Ectodermal cell (in vitro differentiated cells): ENCODE results near the gene SSTR5.
A peak's percentile ranks its signal among the peaks of the same experiment; 100 is the strongest.

Source experiments
- H3K27ac ChIP-seq: 2 replicates; pipeline ENCODE4 v1.7.0; 2013; ENCODE audit warnings: mild to moderate bottlenecking, low read depth, low read length; ENCODE audit not compliant: insufficient read depth, poor library complexity, severe bottlenecking
- H3K27me3 ChIP-seq: 2 replicates; pipeline ENCODE4 v1.7.0; 2013; ENCODE audit warnings: mild to moderate bottlenecking, low read length; ENCODE audit not compliant: insufficient read depth, control insufficient read depth, poor library complexity, severe bottlenecking
- H3K36me3 ChIP-seq: one replicate; pipeline ENCODE4 v1.7.0; 2013; ENCODE audit warnings: low read length; ENCODE audit not compliant: control insufficient read depth, insufficient read depth
- H3K4me1 ChIP-seq: one replicate; pipeline ENCODE4 v1.7.0; 2013; ENCODE audit warnings: low read length; ENCODE audit not compliant: control insufficient read depth, insufficient read depth
- H3K4me3 ChIP-seq: 2 replicates; pipeline ENCODE4 v1.7.0; 2013; ENCODE audit warnings: low read depth, low read length, control low read depth; ENCODE audit not compliant: insufficient read depth
- H3K9me3 ChIP-seq: 2 replicates; pipeline ENCODE4 v1.7.0; 2013; ENCODE audit warnings: mild to moderate bottlenecking, low read length, moderate library complexity; ENCODE audit not compliant: control insufficient read depth
- WGBS, 2 experiments: methylation state at CpG; one replicate each; pipeline ENCODE4 v1.1.7; 2013; ENCODE audit warnings: missing lambda C conversion rate in 2 of 2; 5-methylcytosine and 5-hydroxymethylcytosine counted together

SSTR5 gene

DNA sequence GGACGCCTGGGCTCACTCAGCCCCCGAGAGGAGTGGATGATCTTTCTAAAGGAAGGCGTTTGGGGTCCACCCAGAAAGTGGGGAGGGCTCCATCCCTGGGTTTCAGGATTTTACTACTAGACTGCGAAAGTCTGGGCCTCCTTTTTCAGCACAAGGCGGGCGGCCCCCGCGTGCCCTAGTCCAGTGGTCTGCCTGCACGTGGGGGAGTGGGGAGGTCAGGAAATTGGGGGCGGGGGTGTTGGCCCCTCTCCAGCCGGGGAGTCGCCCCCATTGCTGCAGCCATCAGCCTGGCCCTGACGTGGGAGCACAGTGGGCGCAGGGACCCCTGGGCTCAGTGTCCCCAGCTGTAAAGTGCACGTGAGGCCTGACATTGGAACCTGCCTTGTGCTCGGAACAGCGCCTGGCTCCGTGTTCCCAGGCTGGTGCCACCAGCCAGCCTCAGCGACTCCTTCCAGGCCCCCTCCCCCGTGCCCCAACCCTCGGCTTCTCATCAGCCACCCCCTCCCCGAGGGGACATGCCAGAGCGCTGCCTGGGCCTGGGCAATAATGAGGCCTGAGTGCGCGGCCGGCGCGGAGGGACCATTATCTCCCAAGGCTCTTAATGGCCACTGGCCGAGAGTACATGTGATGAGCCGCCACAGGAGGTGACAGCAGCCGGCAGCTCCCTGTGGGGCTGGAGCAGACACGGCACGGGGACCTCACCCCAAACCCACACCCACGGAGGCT, 25.9 kb downstream of the SSTR5 start:
- Histone ChIP-seq H3K4me1 (peaks cover 28% of the 10 kb centered on the region), H3K27me3 (peaks cover 5% of the 10 kb centered on the region), H3K4me3 (no peak overlapping the region), H3K36me3 (no peaks in the 10 kb centered on the region), H3K27ac (no peak overlapping the region), H3K9me3 (no peaks in the 10 kb centered on the region)
- 77 to 83% methylated on average over 34 of the region's 34 CpGs for WGBS, 2 experiments

DNA sequence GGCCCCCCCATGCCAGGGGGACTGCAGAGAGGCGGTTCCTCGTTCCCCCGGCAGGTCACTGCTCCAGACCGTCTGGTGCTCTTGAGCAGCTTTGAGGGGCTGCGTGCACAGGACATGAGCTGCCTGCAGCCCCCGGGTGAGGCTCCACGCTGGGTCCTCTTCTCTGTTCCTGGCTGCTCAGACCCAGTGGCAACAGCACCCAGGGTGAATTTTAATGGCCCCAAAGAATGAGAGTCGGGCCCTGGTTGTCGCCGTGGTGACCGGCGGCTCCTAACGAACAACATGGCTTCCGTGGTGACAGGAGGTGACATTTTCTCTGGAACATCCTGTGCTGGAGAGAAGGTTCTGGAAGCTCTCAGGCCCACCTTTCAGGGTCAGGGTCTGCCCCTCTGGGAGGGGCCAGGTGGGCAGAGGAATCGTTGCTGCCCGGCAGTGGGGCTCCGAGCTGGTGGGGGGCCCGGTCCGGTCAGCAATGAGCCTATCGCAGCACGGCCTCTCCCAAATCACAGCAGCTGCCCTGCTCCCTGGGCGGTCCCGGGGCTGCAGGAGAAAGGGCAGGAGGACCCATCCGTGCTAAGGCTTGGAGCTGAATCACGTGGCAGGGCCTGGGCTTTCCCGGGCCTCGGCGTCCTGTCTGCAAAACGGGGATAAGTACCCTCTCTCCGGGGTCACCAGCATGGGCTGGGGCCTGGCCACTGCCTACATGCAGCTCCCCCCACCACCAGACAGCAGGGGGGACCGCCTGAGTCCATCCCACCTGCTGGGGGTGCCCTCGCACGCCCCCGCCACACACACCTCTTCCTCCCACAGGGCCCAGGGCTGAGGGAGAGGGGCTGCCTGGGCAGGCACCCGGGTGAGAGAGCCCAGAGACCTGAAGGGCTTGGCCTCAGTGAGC, 26.9 kb downstream of the SSTR5 start:
- no peak overlapping the region for H3K4me3 ChIP-seq
- peaks cover 29% of the 10 kb centered on the region for H3K4me1 ChIP-seq
- H3K27me3 ChIP-seq: peaks cover 15% of the 10 kb centered on the region
- no peak overlapping the region for H3K27ac ChIP-seq
- no peaks in the 10 kb centered on the region for H3K9me3 ChIP-seq
- WGBS, 2 experiments: 78 to 81% methylated on average over 35 of the region's 35 CpGs
- no peaks in the 10 kb centered on the region for H3K36me3 ChIP-seq

DNA sequence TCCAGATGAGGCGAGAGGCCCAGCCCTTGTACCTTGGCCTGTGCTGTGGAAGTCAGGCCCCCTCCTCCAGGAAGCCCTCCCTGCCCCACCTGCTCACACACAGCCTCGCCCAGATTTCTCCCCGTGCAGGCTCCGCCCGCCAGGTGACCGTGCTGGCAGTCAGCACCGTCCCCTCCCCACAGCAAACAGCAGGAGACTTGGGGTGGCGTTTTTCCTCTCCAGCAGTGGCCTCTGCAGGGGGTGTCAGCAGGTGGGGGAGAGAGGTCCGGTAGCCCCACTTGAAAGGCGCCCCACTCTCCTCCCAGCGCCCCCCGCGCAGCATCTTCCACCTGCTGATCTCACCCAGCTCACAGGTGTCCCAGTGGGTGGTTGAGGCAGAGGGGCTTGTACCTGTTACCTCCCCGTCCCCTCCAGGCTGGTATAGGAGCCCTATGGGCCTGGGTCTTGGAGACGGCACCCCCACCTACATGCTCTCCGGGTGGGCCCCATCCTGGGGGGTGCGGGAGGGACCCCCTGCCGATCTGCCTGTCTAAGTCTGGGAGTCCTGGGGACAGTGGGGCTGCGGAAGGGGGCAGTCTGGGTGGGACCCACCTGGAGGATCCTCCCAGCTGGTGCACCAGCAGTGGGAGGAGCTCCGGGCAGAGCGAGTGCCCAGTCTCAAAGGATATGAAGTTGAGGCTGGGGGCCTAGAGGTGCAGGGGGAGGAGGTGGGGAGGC, 27.7 kb downstream of the SSTR5 start:
- H3K27ac ChIP-seq: no peak overlapping the region
- peaks cover 29% of the 10 kb centered on the region for H3K4me1 ChIP-seq
- 84 to 86% methylated on average over 19 to 20 of the region's 21 CpGs for WGBS, 2 experiments
- H3K4me3 ChIP-seq: no peak overlapping the region
- H3K27me3 ChIP-seq: peaks cover 23% of the 10 kb centered on the region
- no peaks in the 10 kb centered on the region for H3K9me3 ChIP-seq
- H3K36me3 ChIP-seq: no peaks in the 10 kb centered on the region

DNA sequence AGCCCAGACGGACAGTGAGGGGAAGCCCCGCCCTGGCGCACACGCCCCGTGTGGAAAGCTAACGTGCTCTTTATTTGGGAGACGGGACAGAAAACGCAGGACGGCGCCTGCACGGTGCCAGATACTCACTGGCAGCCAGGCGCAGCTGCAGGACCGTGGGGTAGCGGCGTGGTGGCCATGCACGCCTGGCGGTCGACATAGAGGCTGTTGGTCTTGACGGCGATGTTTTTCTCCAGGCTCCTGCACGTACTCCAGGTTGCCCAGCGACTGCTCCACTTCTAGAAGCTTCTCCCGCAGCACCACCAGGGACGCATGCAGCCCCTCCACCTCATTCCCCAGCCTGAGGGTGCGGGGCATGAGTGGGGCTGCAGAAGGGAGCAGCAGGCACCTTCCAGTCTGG, 28.6 kb downstream of the SSTR5 start:
- Histone ChIP-seq H3K4me3 (no peak overlapping the region), H3K27ac (no peak overlapping the region), H3K9me3 (no peaks in the 10 kb centered on the region), H3K27me3 (peaks cover 27% of the 10 kb centered on the region), H3K36me3 (no peaks in the 10 kb centered on the region), H3K4me1 (peaks cover 32% of the 10 kb centered on the region)
- whole genome bisulfite sequencing, 2 experiments: 88 to 89% methylated on average over 25 of the region's 25 CpGs

DNA sequence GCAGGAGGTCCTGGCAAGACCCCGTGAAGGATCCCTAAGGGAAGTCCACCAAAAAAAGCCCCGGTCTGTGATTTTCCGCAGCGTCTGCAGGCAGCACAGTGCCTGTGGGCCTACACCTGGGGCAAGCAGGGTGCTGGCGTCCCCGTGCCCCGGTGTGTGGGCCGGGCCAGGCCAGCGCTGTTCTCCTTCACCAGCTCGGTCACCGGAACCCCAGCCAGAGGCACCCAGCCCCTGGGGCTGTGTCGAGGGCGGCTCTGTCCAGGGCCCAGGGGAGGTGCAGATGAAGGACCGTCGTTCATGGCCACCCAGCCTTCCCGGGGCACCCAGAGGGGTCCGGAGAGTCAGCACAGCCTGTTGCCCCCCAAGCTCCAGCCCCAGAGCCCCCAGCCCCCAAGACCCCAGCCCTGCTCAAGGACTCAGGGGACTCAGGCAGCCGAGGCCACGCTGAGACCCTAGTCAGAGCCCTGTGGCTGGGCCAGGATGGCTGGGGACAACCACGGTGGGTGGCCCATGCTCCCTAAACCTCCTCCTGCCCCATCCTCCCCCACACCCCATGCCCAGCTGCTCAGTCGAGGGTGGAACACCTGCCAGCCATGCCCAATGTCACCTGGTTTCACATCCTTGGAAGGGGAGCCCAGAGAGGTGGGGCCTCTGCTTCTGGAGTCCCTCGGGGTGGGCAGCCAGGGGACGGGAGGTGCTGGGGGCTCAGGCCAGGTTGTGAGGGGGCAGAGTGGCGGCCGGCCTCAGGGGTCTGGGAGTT, 29.2 kb downstream of the SSTR5 start:
- Histone ChIP-seq H3K4me1 (peaks cover 28% of the 10 kb centered on the region), H3K4me3 (no peak overlapping the region), H3K27ac (no peak overlapping the region), H3K9me3 (no peaks in the 10 kb centered on the region), H3K36me3 (no peaks in the 10 kb centered on the region), H3K27me3 (peaks cover 27% of the 10 kb centered on the region)
- WGBS, 2 experiments: 87% methylated on average over 25 of the region's 25 CpGs

DNA sequence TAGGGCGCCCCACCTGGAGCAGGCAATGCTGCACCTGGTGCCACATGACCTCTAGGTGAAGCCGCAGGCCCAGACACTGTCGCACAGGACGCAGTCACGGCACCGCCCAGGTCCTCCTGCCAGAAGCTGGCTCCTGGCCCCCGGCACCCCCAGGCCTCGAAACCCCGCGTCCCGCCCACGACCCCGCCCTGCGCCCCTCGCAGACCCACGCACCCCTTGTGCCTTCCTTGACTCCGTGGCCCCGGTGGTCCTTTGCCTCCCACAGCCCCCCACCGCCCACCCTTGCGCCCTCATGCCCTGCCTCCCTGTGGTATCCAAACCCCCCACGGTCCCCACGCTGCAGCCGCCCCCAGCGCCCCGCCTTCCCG, 29.8 kb downstream of the SSTR5 start:
- WGBS, 2 experiments: 90% methylated on average over 20 to 21 of the region's 26 CpGs
- Histone ChIP-seq H3K4me1 (peaks cover 28% of the 10 kb centered on the region), H3K9me3 (no peaks in the 10 kb centered on the region), H3K4me3 (no peak overlapping the region), H3K27me3 (peaks cover 27% of the 10 kb centered on the region), H3K36me3 (no peaks in the 10 kb centered on the region), H3K27ac (no peak overlapping the region)

DNA sequence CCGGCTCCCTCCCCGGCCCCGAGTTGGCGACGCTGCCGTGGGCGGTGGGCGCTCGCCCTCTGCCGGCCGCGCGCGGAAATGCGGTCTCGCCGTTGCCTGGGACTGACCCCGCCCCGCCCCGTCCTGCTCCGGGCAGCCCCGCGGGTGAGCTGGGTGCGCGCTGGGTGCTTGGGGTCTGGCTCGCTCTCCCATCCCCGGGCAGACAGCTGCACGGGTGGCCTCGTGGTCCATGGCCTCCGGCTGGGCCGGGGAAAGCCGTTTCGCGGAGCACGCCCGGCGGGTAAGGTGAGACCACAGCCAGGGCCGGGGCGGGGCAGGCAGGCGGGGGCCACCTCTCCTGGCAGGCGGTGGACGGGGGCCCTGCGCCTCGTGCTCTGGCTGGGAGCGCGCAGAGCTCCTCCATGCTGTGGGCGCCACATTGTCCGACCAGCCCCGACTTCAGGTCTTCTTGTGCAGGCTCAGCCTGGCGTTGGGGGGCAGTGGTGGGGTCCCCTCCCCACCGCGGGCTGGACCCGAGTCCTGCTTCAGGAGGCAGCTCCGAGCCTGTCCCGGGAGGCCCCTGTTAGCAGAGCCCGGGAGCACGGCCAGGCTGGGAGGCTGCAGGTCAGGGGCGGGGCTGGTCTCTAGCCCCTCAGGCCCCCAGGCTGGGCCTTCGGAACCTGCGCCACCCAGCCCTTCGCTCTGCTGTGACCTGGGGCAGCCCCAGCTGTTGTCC, 30.5 kb downstream of the SSTR5 start:
- H3K36me3 ChIP-seq: no peaks in the 10 kb centered on the region
- 7% methylated on average over 60 to 61 of the region's 61 CpGs for WGBS, 2 experiments
- no peak overlapping the region for H3K27ac ChIP-seq
- H3K4me1 ChIP-seq: peaks cover 23% of the 10 kb centered on the region
- no peaks in the 10 kb centered on the region for H3K9me3 ChIP-seq
- peaks cover 27% of the 10 kb centered on the region for H3K27me3 ChIP-seq
- peak overlapping the region; percentile 41 for H3K4me3 ChIP-seq

DNA sequence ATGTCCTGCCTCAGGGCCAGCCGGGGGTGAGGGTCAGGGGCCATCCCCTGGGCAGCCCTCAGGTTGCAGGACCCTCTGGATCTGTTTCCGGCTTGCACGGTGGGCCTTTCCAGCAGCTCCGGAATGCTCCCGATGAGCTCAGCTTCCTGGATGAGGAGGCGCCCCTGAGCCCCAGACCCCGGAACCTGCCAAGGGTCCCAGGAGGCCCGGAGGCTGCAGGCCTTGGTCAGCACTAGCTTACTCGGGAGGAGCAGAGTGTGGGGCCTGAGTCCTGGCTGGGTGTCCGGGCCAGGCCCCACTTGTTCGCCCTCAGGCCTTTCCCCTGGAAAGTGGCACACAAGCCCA, 31.1 kb downstream of the SSTR5 start:
- H3K36me3 ChIP-seq: no peaks in the 10 kb centered on the region
- H3K27me3 ChIP-seq: peaks cover 30% of the 10 kb centered on the region
- H3K4me1 ChIP-seq: peaks cover 17% of the 10 kb centered on the region
- no peak overlapping the region for H3K27ac ChIP-seq
- H3K9me3 ChIP-seq: no peaks in the 10 kb centered on the region
- no peak overlapping the region for H3K4me3 ChIP-seq
- 68 to 70% methylated on average over 11 of the region's 11 CpGs for WGBS, 2 experiments

DNA sequence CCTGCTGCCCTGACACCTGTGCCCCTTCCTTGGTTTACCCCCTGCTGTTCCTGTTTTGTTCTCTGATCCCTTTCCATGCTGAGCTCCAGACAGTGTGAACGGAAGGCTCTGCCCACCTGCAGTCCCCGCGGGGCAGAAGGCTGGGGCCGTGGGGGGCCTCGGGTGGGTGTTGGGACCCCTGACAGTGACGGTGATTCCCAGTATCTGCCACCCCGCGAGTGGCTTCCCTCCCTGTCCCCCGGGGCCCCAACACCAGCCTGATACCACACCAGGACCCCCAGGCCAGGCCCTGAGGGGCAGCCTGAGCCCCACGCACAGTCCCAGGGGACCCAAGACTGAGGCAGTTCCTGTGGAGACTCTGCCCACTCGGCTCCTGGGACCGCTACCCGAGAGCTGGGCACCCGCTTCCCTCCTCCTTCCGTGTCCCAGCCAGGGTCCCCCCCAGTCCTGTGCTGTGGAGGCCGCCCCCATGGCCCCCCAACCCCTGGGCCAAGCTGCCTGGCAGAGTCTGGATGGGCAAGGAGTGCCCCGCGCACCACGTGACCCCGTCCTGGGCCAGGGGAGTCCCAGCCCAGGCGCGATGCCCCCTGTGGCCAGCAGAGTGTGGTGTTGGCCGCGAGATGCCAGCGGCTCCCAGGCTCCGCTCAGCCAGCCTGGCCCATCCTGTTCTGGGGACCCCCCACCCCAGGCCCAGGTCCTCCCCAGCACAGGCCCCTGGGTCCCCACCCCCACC, 33.5 kb downstream of the SSTR5 start:
- peaks cover 10% of the 10 kb centered on the region for H3K4me1 ChIP-seq
- H3K27me3 ChIP-seq: peaks cover 32% of the 10 kb centered on the region
- no peak overlapping the region for H3K4me3 ChIP-seq
- H3K36me3 ChIP-seq: no peaks in the 10 kb centered on the region
- 38 to 40% methylated on average over 26 of the region's 26 CpGs for WGBS, 2 experiments
- no peaks in the 10 kb centered on the region for H3K9me3 ChIP-seq
- no peak overlapping the region for H3K27ac ChIP-seq
